Measurements from ENCODE around the gene RARA. TPM values are rescaled to one million over a fixed set of nuclear protein-coding genes. Genes with fewer than 3 reads are reported as not detected.

The RARA gene
- total RNA-seq, 1 experiment from 2014 or later = 35.1 TPM

GRCh38 chr17:40361925-40362695, 53.1 kb downstream of the RARA start (continued):
- no peak for TF ChIP-seq ELF1 (IDR thresholded peaks at IDR 0.05; ENCODE audit: borderline replicate concordance, low read depth)

DNA sequence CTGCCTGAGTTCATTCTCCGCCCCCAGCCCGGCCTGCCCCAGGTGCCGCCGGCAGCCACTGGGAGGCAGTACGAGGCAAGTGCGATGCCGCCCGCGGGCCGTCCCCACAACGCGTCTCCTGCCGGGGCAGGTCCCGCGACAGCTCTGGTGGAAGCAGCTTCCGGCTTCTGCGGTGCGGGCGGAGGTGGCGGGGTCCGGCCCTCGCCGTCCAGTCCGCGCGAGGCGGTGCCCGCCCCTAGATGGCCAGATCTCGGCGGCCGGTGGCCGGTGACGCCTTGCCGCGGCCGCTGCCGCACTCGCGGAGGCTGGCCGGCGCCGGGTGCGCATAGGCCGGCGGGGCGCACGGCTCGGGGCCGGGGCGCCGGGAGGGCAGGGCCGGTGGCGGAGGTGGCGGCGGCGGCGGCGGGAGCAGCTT, 53.7 kb downstream of the RARA start:
- peak overlapping the region; percentile 60 for H3K9ac ChIP-seq (ENCODE audit: low read length)
- ChIA-PET CTCF (interaction anchor here (0.8 to 4.2 kb wide), 6 partner anchors 19 to 197 kb away, joined by 3 to 34 read pairs (median 8); no protein-coding TSS in a partner anchor), POLR2A (interaction anchor here (1.7 kb wide), 1 partner anchor 198 kb away, joined by 6 read pairs; no protein-coding TSS in a partner anchor), RAD21 (ENCODE audit: low non-redundant PET in 1 of 2, low total read pairs in 2 of 2, uncharacterized antibody in 2 of 2, unreplicated experiment in 2 of 2) (interaction anchor here (1.0 to 2.5 kb wide), 4 partner anchors 170 to 197 kb away, joined by 3 to 9 read pairs (median 4); no protein-coding TSS in a partner anchor)
- peak overlapping the region; percentile 73 for H3K4me2 ChIP-seq (ENCODE audit: low read length)
- intact Hi-C loops (cut with micrococcal nuclease) = loop anchor here (1.0 kb wide), 1 partner anchor 198 kb away; no protein-coding TSS in a partner anchor
- H3K9me3 ChIP-seq (ENCODE audit: control insufficient read depth in 1 of 2, insufficient read depth in 1 of 2, low read depth in 1 of 2, low read length in 2 of 2) = no peaks in the 10 kb centered on the region
- DNase-seq (ENCODE audit: low read depth, low spot score) (peak; percentile 54), ATAC-seq (peak; percentile 90)
- peak overlapping the region; percentile 48 for H2AFZ ChIP-seq (ENCODE audit: low read depth, low read length, poor library complexity, severe bottlenecking)
- no peaks in the 10 kb centered on the region for H3K79me2 ChIP-seq (ENCODE audit: insufficient read depth, low read length)
- H3K4me3 ChIP-seq (replicated peaks in 1 of 2; ENCODE audit: low read depth in 1 of 2, low read length in 2 of 2) = peak overlapping the region; percentile 42 to 55
- H3K27me3 ChIP-seq (ENCODE audit: insufficient read depth, low read length) = no peaks in the 10 kb centered on the region
- no peaks in the 10 kb centered on the region for H3K36me3 ChIP-seq (ENCODE audit: control insufficient read depth in 1 of 2, insufficient read depth in 2 of 2, low read length in 2 of 2)
- no peaks in the 10 kb centered on the region for H3K9me2 ChIP-seq (ENCODE audit: insufficient read depth)
- peak; percentile 80 to 90 (median 87) for TF ChIP-seq CTCF (IDR thresholded peaks at IDR 0.05 in 2 of 3, conservative IDR thresholded peaks at IDR 0.05 in 1 of 3; ENCODE audit: borderline replicate concordance in 1 of 3, insufficient read depth in 1 of 3, low read depth in 2 of 3, low read length in 2 of 3)
- TF ChIP-seq, protein P1, sequence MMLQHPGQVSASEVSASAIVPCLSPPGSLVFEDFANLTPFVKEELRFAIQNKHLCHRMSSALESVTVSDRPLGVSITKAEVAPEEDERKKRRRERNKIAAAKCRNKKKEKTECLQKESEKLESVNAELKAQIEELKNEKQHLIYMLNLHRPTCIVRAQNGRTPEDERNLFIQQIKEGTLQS (IDR thresholded peaks at IDR 0.05) = no peak
- TF ChIP-seq TCF7L2 (IDR thresholded peaks at IDR 0.05; ENCODE audit: borderline replicate concordance, extremely low read depth, insufficient read depth, insufficient read length) = no peak
- TF ChIP-seq YY1 (IDR thresholded peaks at IDR 0.05; ENCODE audit: extremely low read depth, insufficient replicate concordance, low read depth, low read length) = peak; percentile 61
- TF ChIP-seq EZH2 (IDR thresholded peaks at IDR 0.05) = no peak
- TF ChIP-seq SIN3A (IDR thresholded peaks at IDR 0.05; ENCODE audit: low read depth) = no peak; the same call in 1 of the 2 replicates
- TF ChIP-seq MAX (IDR thresholded peaks at IDR 0.05) = peak; percentile 92
- TF ChIP-seq ZBTB33 (IDR thresholded peaks at IDR 0.05; ENCODE audit: extremely low read depth, insufficient replicate concordance, low read length) = peak; percentile 89
- TF ChIP-seq POLR2A (IDR thresholded peaks at IDR 0.05; ENCODE audit: borderline replicate concordance, extremely low read depth, insufficient read depth, insufficient read length) = no peak
- peak; percentile 65; the same call in 1 of the 2 replicates for TF ChIP-seq ZFX (IDR thresholded peaks at IDR 0.05)
- no peak for TF ChIP-seq FOSL1 (IDR thresholded peaks at IDR 0.05; ENCODE audit: low read depth)
- no peak for TF ChIP-seq SRF (IDR thresholded peaks at IDR 0.05; ENCODE audit: low read depth)
- TF ChIP-seq RAD21 (IDR thresholded peaks at IDR 0.05; ENCODE audit: low read depth) = peak; percentile 88
- peak; percentile 88; the same call in 1 of the 2 replicates for TF ChIP-seq CBX3 (IDR thresholded peaks at IDR 0.05; ENCODE audit: low read depth)
- no peak; the same call in 1 of the 2 replicates for TF ChIP-seq EGR1 (IDR thresholded peaks at IDR 0.05; ENCODE audit: low read depth)
- peak; percentile 66 for TF ChIP-seq POLR2AphosphoS5 (IDR thresholded peaks at IDR 0.05; ENCODE audit: low read depth, low read length)
- peak overlapping the region; percentile 67; the same call in 1 of the 2 replicates for H3K27ac ChIP-seq (ENCODE audit: low read depth, low read length)
- H3K4me1 ChIP-seq (ENCODE audit: control insufficient read depth in 1 of 2, insufficient read depth in 2 of 2, low read length in 2 of 2) = peaks cover 4 to 31% of the 10 kb centered on the region in 2 experiments; a peak in 3 of 4 replicates
- H4K20me1 ChIP-seq (ENCODE audit: insufficient read depth) = no peaks in the 10 kb centered on the region
- BruUV-seq (replicated peaks) = no TSS peak

Data from HCT116 (cell line).